GM12878 (cell line): ENCODE data around the gene HMGN4. TPM values are rescaled to one million over a fixed set of nuclear protein-coding genes. Genes with fewer than 3 reads are reported as not detected.
A peak's percentile ranks its signal among the peaks of the same experiment; 100 is the strongest.

ENCODE experiments used
- CREB1 ChIP-seq: IDR thresholded peaks from 2 replicates; pipeline ENCODE4 v1.6.1; 2012; ENCODE audit warnings: low read depth, mild to moderate bottlenecking, inconsistent platforms
- EGR1 ChIP-seq, 2 experiments: IDR thresholded peaks; 1 replicate in 1 of 2; 2 replicates in 1 of 2; pipeline ENCODE4 v1.6.1; 2011 to 2012; ENCODE audit warnings: low read depth in 2 of 2, low read length in 2 of 2, borderline replicate concordance in 1 of 2, mild to moderate bottlenecking in 1 of 2, moderate library complexity in 1 of 2
- EP300 ChIP-seq, 2 experiments: fragments of 150-350 bp in 1 of 2; IDR thresholded peaks; 2 replicates each; pipeline ENCODE4 v1.6.1; 2011 to 2012; ENCODE audit warnings: low read depth in 2 of 2, low read length in 2 of 2, borderline replicate concordance in 1 of 2, improper control_type of control experiment in 1 of 2, inconsistent platforms in 1 of 2; ENCODE audit not compliant: control insufficient read depth in 1 of 2
- MLLT1 ChIP-seq: fragments of 450-650 bp; IDR thresholded peaks from 2 replicates; pipeline ENCODE4 v1.6.1; 2016; ENCODE audit warnings: mild to moderate bottlenecking
- MTA2 ChIP-seq: fragments of 450-650 bp; IDR thresholded peaks from 2 replicates; pipeline ENCODE4 v1.6.1; 2016; ENCODE audit warnings: low read depth, mild to moderate bottlenecking, moderate library complexity
- NBN ChIP-seq: fragments of 450-650 bp; IDR thresholded peaks from 2 replicates; pipeline ENCODE4 v1.6.1; 2016
- SMC3 ChIP-seq: IDR thresholded peaks from 2 replicates; pipeline ENCODE4 v1.6.1; 2011; ENCODE audit warnings: low read length, improper control_type of control experiment, borderline replicate concordance
- SREBF1 ChIP-seq: IDR thresholded peaks from 2 replicates; pipeline ENCODE4 v1.6.1; 2012; ENCODE audit warnings: mild to moderate bottlenecking, low read length
- SREBF2 ChIP-seq: IDR thresholded peaks from 2 replicates; pipeline ENCODE4 v1.6.1; 2012; ENCODE audit warnings: mild to moderate bottlenecking, low read length
- TARDBP ChIP-seq: IDR thresholded peaks from 2 replicates; pipeline ENCODE4 v1.6.1; 2016; ENCODE audit warnings: borderline replicate concordance
- YY1 ChIP-seq: IDR thresholded peaks from 2 replicates; pipeline ENCODE4 v1.6.1; 2011; ENCODE audit warnings: low read depth, mild to moderate bottlenecking, low read length
- ZBTB11 ChIP-seq: fragments of 450-650 bp; formaldehyde crosslinking; IDR thresholded peaks from 2 replicates; pipeline ENCODE4 v1.5.0; 2022; ENCODE audit warnings: mild to moderate bottlenecking, missing genetic modification characterization
- ZNF384 ChIP-seq: IDR thresholded peaks from 2 replicates; pipeline ENCODE4 v1.6.1; 2012; ENCODE audit warnings: low read depth, mild to moderate bottlenecking, low read length, improper control_type of control experiment, borderline replicate concordance
- polyA plus RNA-seq, 11 experiments: library from polyadenylated mRNA; depleted of rRNA in 4 of 11; unstranded in 6 of 11; stranded (reverse) in 5 of 11; fragments of >200 nt; fragmentation: Nextera tagmentation in 4 of 11; fragmentation: Illumina TruSeq in 1 of 11; extraction: Ambion mirVana in 4 of 11; extraction: Trizol in 1 of 11; gene quantifications; 1 replicate in 1 of 11; 2 replicates in 10 of 11; pipeline versions ENCODE4 v1.2.1 to v1.2.3, GENCODE V29; 2011 to 2016; ENCODE audit warnings: inconsistent platforms in 2 of 11, missing spikeins in 2 of 11, low read depth in 1 of 11
- total RNA-seq, 4 experiments: library from RNA; depleted of rRNA in 3 of 4; stranded (reverse); fragments of >200 nt in 3 of 4; fragmentation: Illumina TruSeq in 1 of 4; extraction: Trizol in 1 of 4; gene quantifications; 2 replicates each; pipeline versions ENCODE4 v1.2.1 to v1.2.3, GENCODE V29; 2013 to 2021

The HMGN4 gene
- total and polyA plus RNA-seq, 10 of the 15 experiments (the other 5 are each of a cell fraction or from before 2014, with no cell fraction given) = 26.7 to 99.1 (median 76.7) TPM

- TF ChIP-seq EGR1 (IDR thresholded peaks at IDR 0.05; ENCODE audit: borderline replicate concordance in 1 of 2, low read depth in 2 of 2, low read length in 2 of 2) (peak in 1 of 2 experiments; percentile 63; a peak in 2 of 3 replicates), YY1 (0 out of 2 replicates have a peak, but pooled peaks have one; percentile 18), ZNF384 (no peak), NBN (peak; percentile 63; the same call in 1 of the 2 replicates), ZBTB11 (no peak), MTA2 (peak; percentile 45; the same call in 1 of the 2 replicates), SREBF2 (peak; percentile 89), TARDBP (peak; percentile 56; the same call in 1 of the 2 replicates), SMC3 (no peak), CREB1 (0 out of 2 replicates have a peak, but pooled peaks have one; percentile 18), EP300 (IDR thresholded peaks at IDR 0.05; ENCODE audit: borderline replicate concordance in 1 of 2, control insufficient read depth in 1 of 2, low read depth in 2 of 2, low read length in 2 of 2) (0 out of 4 replicates have a peak, but pooled peaks of 1 of the 2 experiments have one; percentile 27), SREBF1 (no peak), MLLT1 (0 out of 2 replicates have a peak, but pooled peaks have one; percentile 49)
Observed at GRCh38 chr6:26576929-26577719, 39.0 kb downstream of the HMGN4 start (continued).
